Ovary (tissue), 9 donors: ENCODE measurements around the gene STPG4. TPM values are rescaled to one million over a fixed set of nuclear protein-coding genes. Genes with fewer than 3 reads are reported as not detected.

Experiments
- DNase-seq, 5 donors: peaks; one replicate each; pipeline ENCODE4 v3.0.0-alpha.2; 2019 to 2020
- H3K27ac ChIP-seq, 2 donors: fragments of 200-600 bp; one replicate each; pipeline versions ENCODE4 v1.5.1 to v1.8.0; 2019 to 2022
- H3K27me3 ChIP-seq: fragments of 200-600 bp; one replicate; pipeline ENCODE4 v1.8.0; 2022
- H3K36me3 ChIP-seq: fragments of 200-600 bp; sonication (generic); one replicate; pipeline ENCODE4 v1.5.1; 2019
- H3K4me1 ChIP-seq: one replicate; pipeline ENCODE4 v1.8.1; 2013; ENCODE audit warnings: mild to moderate bottlenecking, moderate library complexity; ENCODE audit not compliant: insufficient read depth
- H3K4me3 ChIP-seq: fragments of 200-600 bp; sonication (generic); one replicate; pipeline ENCODE4 v1.5.1; 2017
- H3K9me3 ChIP-seq, 2 donors: fragments of 200-600 bp in 1 of 2; sonication (generic) in 1 of 2; one replicate each; pipeline versions ENCODE4 v1.5.1 to v1.8.1; 2013 to 2019; ENCODE audit warnings: mild to moderate bottlenecking in 1 of 2, moderate library complexity in 1 of 2
- EP300 ChIP-seq: sonication (generic); formaldehyde crosslinking; IDR thresholded peaks from one replicate; pipeline ENCODE4 v1.6.1; 2017; ENCODE audit warnings: antibody characterized with exemption
- POLR2A ChIP-seq: fragments of 450-650 bp; IDR thresholded peaks from one replicate; pipeline ENCODE4 v1.6.1; 2017; ENCODE audit warnings: antibody characterized with exemption, mild to moderate bottlenecking, moderate library complexity
- WGBS, 3 donors: extraction: QIAGEN DNeasy Blood & Tissue Kit in 1 of 3; methylation state at CpG; one replicate each; pipeline versions ENCODE4 v1.1.5 to v1.1.7; 2013 to 2017; 5-methylcytosine and 5-hydroxymethylcytosine counted together
- intact Hi-C, 4 donors: fragments of 100-400 bp; cut with DNase I; formaldehyde crosslinking; loops; one replicate each; pipeline versions ENCODE4 v1.11.0 to v1.15.1; 2022 to 2023
- polyA plus RNA-seq, 2 donors: library from polyadenylated mRNA; stranded (reverse); fragments of 200-250 nt in 1 of 2; fragments of 350-450 nt in 1 of 2; fragmentation: Illumina TruSeq in 1 of 2; extraction: RNeasy Lipid Tissue Mini Kit (QIAGEN cat#74804) in 1 of 2; gene quantifications; one replicate each; pipeline ENCODE4 v1.2.3, GENCODE V29; 2013 to 2014
- total RNA-seq, 7 donors: library from RNA; depleted of rRNA in 2 of 7; stranded (reverse); fragments of >200 nt in 2 of 7; fragmentation: NEBNext Ultra II Directional in 3 of 7; extraction: Animal tissue kit (Norgen Biotek cat#: 25700) in 3 of 7; gene quantifications; one replicate each; pipeline versions ENCODE4 v1.1.0 to v1.2.4, GENCODE V29; 2016 to 2023
- TF ChIP-seq, protein P1 (sequence below), 3 donors: fragments of 450-650 bp in 2 of 3; fragments of 200-600 bp in 1 of 3; IDR thresholded peaks; one replicate each; pipeline versions ENCODE4 v1.5.1 to v1.8.0; 2016 to 2022; ENCODE audit warnings: antibody characterized with exemption in 3 of 3, mild to moderate bottlenecking in 1 of 3
- donor health status: DM: no; HTN: no; CAD: no; lungs with moderate emphysema.
- donor health status: DM: no; HTN: no; CAD: no.
- donor health status: Bipolar disorder and iron deficiency.
- donor health status: DM: yes; HTN: yes; CAD: no.
- donor health status: DM: no; HTN: no; CAD: no.
- donor health status: DM: yes; HTN: yes; CAD: no.

The STPG4 gene
- total and polyA plus RNA-seq, 9 donors = 0.17 to 0.35 TPM; not detected in 7

DNA sequence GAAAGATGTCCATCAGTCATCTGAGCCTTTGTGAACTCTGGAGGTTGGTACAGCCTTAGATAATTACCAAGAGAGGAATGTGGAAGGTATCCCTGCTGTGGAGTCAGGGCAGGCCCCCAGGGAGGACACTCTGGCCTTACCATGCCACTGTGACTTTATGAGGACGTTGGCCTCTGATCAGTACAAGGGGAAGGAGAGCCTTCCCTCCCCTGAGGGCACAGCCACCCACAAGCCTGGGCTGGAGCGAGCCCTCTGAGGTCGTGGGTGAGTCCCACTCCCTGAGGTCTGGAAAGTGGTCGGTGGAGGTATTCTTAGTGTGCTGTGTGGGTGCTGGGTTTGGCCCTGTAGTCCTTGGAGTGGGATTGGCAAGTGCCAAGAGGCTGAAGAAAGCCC lies 91.6 kb downstream of the STPG4 start:
- Histone ChIP-seq H3K27ac (no peak overlapping the region), H3K9me3 (no peaks in the 10 kb centered on the region), H3K4me3 (no peak overlapping the region), H3K36me3 (no peaks in the 10 kb centered on the region), H3K4me1 (peaks cover 11% of the 10 kb centered on the region), H3K27me3 (no peaks in the 10 kb centered on the region)
- 74 to 85% (median 85%) methylated on average over 4 of the region's 4 CpGs for whole genome bisulfite sequencing, 3 donors
- intact Hi-C loops = no loop called here
- TF ChIP-seq EP300 (no peak), POLR2A (no peak)
- TF ChIP-seq, protein P1, sequence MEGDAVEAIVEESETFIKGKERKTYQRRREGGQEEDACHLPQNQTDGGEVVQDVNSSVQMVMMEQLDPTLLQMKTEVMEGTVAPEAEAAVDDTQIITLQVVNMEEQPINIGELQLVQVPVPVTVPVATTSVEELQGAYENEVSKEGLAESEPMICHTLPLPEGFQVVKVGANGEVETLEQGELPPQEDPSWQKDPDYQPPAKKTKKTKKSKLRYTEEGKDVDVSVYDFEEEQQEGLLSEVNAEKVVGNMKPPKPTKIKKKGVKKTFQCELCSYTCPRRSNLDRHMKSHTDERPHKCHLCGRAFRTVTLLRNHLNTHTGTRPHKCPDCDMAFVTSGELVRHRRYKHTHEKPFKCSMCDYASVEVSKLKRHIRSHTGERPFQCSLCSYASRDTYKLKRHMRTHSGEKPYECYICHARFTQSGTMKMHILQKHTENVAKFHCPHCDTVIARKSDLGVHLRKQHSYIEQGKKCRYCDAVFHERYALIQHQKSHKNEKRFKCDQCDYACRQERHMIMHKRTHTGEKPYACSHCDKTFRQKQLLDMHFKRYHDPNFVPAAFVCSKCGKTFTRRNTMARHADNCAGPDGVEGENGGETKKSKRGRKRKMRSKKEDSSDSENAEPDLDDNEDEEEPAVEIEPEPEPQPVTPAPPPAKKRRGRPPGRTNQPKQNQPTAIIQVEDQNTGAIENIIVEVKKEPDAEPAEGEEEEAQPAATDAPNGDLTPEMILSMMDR (IDR thresholded peaks at IDR 0.05) = no peak
- DNase-seq = no peak

DNA sequence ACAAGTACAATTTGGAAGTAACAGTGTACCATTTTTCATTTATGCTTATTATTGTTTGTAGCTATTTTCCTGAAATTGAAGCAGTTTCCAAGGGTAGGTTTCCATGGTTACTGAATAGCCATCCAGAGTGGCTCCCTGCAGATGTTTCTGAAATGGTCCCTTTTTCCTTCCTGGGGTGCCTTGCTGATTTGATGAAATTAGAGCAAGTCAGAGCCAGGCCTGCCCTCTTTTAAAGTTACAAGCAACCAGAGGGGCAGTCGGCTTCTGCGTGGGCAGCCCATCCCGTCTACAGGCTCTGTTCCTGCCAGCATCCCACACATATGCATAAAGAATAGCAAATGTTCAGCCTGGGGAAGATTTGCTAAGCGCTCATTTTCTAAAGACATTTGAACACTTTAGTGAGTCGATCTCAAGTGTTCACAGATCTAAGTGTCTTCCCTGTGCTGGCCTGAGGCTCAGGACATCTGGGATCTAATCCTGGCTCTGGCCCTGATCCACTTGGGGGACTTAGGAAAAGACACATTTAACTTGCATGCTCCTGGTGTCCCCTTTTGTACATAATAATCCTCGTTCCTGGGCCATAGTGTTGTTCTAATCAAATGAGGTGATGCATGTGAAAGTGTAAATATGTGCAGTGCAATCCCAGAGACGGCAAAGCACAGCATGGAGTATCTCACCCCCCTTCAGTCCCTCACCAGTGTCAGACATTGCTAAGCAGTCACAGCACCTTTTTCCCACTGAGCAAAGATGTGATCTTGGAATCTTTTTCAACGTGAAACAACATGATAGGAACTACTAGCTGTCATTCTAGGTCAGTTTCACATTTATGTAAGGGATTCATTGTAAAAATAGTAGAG lies 92.2 kb downstream of the STPG4 start:
- intact Hi-C loops = no loop called here
- DNase-seq = no peak
- H3K36me3 ChIP-seq = no peaks in the 10 kb centered on the region
- H3K27ac ChIP-seq = no peak overlapping the region
- 38 to 52% (median 43%) methylated on average over 8 of the region's 8 CpGs for WGBS, 3 donors
- H3K9me3 ChIP-seq = no peaks in the 10 kb centered on the region
- H3K4me1 ChIP-seq = peaks cover 14% of the 10 kb centered on the region
- H3K27me3 ChIP-seq = no peaks in the 10 kb centered on the region
- no peak overlapping the region for H3K4me3 ChIP-seq
- TF ChIP-seq, protein P1 (IDR thresholded peaks at IDR 0.05) = no peak
- no peak for TF ChIP-seq POLR2A

DNA sequence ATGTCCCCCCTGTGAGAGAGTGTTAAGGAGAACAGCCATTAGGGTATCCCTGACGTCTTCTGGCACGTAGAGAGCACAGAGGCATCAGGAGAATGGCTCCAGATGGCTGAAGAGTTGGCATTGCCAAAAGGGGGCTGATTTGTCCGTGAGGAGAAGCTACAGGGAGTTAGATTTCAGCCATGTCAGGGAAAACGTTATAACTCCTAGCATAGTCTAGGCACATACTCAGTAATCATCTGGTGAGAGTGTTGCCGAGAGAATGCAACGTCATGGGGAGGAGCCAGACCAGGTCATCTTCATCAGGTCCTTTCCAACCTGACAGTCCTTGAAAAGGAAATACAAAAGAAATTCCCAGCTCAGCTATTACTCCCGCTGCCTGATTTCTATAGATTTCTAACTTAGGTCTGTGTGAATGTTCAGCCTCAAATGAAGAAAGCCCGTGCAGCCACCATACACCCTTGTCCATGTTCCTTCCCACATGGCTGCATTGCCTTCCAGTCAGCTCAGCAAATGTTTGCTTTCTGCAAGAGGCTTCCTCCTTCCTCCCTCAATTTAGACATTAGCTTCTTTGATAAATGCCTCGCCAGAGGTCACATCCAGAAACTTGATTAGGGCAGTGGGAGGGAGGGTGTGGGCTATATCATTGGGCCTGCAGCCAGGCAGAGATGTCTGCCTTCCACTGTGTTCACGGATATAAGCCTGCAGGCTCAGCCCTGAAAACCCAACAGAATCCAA lies 93.0 kb downstream of the STPG4 start:
- H3K27ac ChIP-seq = no peak overlapping the region
- no peak overlapping the region for H3K4me3 ChIP-seq
- no peaks in the 10 kb centered on the region for H3K27me3 ChIP-seq
- TF ChIP-seq EP300 = no peak
- no peak for TF ChIP-seq POLR2A
- TF ChIP-seq, protein P1 (IDR thresholded peaks at IDR 0.05) = no peak
- intact Hi-C loops = no loop called here
- DNase-seq = no peak
- WGBS, 3 donors = 43 to 48% (median 47%) methylated on average over 10 of the region's 10 CpGs
- H3K36me3 ChIP-seq = no peaks in the 10 kb centered on the region
- H3K9me3 ChIP-seq = no peaks in the 10 kb centered on the region
- peaks cover 20% of the 10 kb centered on the region for H3K4me1 ChIP-seq

DNA sequence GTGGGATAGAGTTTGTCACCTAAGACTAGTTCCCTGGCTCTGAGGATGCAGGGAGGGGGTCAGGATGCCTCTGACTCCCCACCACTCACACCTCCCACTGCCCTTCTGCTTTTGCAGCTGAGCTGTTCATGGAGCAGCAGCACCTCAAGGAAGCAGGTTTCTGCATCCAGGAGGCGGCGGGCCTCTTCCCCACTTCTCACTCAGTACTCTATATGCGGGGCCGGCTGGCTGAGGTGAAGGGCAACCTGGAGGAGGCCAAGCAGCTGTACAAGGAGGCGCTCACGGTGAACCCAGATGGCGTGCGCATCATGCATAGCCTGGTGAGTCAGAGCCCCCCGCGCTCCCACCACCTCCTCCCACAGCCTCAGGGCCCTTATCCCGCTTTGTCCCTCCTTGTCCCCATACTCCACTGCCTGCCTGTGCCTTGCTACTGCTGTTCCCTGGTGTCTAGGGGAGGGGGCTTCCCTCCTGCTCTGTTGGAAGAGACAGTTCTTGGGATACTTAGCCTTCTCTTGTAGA lies 94.4 kb downstream of the STPG4 start:
- intact Hi-C loops = no loop called here
- TF ChIP-seq EP300 = no peak
- TF ChIP-seq, protein P1 (IDR thresholded peaks at IDR 0.05) = no peak
- no peak for TF ChIP-seq POLR2A
- no peak overlapping the region for H3K4me3 ChIP-seq
- peaks cover 32% of the 10 kb centered on the region for H3K4me1 ChIP-seq
- H3K27me3 ChIP-seq = no peaks in the 10 kb centered on the region
- H3K36me3 ChIP-seq = no peaks in the 10 kb centered on the region
- no peak overlapping the region for H3K27ac ChIP-seq
- no peaks in the 10 kb centered on the region for H3K9me3 ChIP-seq
- 96 to 99% (median 98%) methylated on average over 11 of the region's 11 CpGs for WGBS, 3 donors
- DNase-seq = no peak
